ENCODE data around the gene GFRA1. TPM values are rescaled to one million over a fixed set of nuclear protein-coding genes. Genes with fewer than 3 reads are reported as not detected.

Gene GFRA1
- total and polyA plus RNA-seq, 11 donors: 0.76 to 18.6 (median 1.4) TPM

DNA sequence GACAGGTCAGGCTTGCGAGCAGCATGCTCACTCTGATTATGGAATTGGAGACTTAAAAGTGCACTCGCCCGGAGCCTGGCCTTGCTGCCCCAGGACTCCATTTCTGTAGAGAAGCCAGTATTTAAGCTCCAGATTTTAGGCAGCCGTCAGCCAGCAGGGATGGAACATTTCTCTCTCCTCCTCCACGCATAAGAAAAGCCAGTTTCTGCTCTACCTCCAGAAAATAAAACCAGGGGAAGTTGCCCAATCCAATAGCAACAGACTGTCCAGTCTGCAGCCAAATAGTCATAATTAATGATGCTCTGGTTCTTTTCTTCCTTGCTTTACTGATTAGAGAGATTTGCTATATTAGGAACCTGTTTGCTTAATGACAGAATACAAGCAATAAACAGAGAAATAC is 203.2 kb downstream of the GFRA1 start:
- peak overlapping the region in 1 of 12 donors; percentile 40 for H3K27ac ChIP-seq
- DNase-seq (no peak), ATAC-seq (no peak)
- 56 to 77% (median 73%) methylated on average over 5 of the region's 5 CpGs for WGBS, 4 donors
- H3K36me3 ChIP-seq: no peaks in the 10 kb centered on the region
- TF ChIP-seq POLR2A (IDR thresholded peaks at IDR 0.05): no peak
- TF ChIP-seq, protein P1, sequence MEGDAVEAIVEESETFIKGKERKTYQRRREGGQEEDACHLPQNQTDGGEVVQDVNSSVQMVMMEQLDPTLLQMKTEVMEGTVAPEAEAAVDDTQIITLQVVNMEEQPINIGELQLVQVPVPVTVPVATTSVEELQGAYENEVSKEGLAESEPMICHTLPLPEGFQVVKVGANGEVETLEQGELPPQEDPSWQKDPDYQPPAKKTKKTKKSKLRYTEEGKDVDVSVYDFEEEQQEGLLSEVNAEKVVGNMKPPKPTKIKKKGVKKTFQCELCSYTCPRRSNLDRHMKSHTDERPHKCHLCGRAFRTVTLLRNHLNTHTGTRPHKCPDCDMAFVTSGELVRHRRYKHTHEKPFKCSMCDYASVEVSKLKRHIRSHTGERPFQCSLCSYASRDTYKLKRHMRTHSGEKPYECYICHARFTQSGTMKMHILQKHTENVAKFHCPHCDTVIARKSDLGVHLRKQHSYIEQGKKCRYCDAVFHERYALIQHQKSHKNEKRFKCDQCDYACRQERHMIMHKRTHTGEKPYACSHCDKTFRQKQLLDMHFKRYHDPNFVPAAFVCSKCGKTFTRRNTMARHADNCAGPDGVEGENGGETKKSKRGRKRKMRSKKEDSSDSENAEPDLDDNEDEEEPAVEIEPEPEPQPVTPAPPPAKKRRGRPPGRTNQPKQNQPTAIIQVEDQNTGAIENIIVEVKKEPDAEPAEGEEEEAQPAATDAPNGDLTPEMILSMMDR (IDR thresholded peaks at IDR 0.05): no peak
- intact Hi-C loops (cut with DNase I): no loop called here
- no peaks in the 10 kb centered on the region for H3K9me3 ChIP-seq
- no peak overlapping the region for H3K4me3 ChIP-seq
- no peaks in the 10 kb centered on the region for H3K27me3 ChIP-seq
- H3K4me1 ChIP-seq: no peaks in the 10 kb centered on the region

DNA sequence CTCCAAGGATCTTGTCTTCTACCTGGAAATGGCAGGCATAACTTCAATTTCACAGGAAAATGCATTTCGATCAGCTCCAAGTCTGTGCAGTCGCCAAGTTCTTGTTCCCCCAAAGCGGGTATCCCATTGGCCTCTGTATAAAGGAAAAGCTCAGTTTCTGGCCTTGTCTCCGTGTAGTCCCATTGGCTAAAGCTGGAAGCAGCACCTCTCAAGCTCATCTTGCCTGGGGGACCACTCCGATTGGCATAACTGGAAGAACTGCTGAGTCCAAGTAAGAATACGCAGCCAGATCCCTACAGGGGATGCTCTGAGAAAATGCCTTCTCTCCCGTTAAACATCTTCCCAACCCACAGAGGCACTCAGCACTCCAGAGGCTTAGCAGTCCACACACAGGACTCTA is 205.2 kb downstream of the GFRA1 start:
- Histone ChIP-seq H3K27ac (no peak overlapping the region), H3K4me1 (no peaks in the 10 kb centered on the region), H3K27me3 (no peaks in the 10 kb centered on the region), H3K9me3 (no peaks in the 10 kb centered on the region), H3K4me3 (no peak overlapping the region), H3K36me3 (no peaks in the 10 kb centered on the region)
- intact Hi-C loops (cut with DNase I): no loop called here
- ATAC-seq (no peak), DNase-seq (no peak)
- 87 to 92% (median 91%) methylated on average over 7 of the region's 7 CpGs for WGBS, 4 donors
- TF ChIP-seq, protein P1 (IDR thresholded peaks at IDR 0.05): no peak
- TF ChIP-seq POLR2A (IDR thresholded peaks at IDR 0.05): no peak

DNA sequence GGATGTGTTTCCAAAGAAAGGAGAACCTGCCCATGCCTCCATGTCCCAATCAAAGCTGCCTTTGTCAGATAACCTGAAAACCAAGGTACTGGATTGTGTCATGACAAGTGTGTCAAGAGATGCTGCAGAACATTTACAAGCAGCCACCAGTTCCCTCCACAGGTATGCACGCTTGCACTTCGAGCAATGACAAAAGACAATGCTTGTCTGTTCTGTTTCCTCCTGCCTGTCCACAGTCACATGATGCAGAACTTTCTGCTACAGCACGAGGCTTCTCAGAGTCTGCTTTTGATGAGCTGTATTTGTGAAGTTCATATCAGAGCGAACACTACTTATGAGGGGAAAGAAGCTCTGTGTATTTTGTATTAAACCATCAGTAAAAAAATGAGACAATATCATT is 209.9 kb downstream of the GFRA1 start:
- H3K36me3 ChIP-seq: no peaks in the 10 kb centered on the region
- WGBS, 4 donors: 52 to 68% (median 64%) methylated on average over 4 of the region's 4 CpGs
- no peak overlapping the region for H3K4me3 ChIP-seq
- DNase-seq (no peak), ATAC-seq (no peak)
- H3K9me3 ChIP-seq: no peaks in the 10 kb centered on the region
- TF ChIP-seq, protein P1 (IDR thresholded peaks at IDR 0.05): no peak
- TF ChIP-seq POLR2A (IDR thresholded peaks at IDR 0.05): no peak
- H3K27me3 ChIP-seq: peaks cover 0 to 4% (median 0%) of the 10 kb centered on the region in 9 donors
- intact Hi-C loops (cut with DNase I): no loop called here
- no peaks in the 10 kb centered on the region for H3K4me1 ChIP-seq
- H3K27ac ChIP-seq: no peak overlapping the region

DNA sequence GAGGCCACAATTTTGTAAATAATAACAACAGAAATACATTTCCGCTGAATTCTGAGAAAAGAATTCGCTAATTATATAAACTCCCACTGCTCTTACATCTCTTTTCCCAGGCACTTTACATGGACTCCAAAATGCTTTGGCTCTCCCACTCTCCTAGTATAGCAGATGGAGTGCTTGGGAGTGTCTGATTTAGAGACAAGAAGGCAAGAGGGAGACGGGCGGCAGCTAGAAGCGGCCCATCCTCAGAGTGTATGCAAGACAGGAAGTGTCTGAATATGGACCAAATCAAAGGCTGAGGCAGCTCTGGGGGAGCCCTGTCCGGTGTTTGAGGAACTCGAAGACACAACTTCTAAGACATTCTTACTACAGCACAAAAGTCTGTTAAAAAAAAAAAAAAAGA is 212.1 kb downstream of the GFRA1 start:
- WGBS, 4 donors: 61 to 74% (median 69%) methylated on average over 7 of the region's 7 CpGs
- no peaks in the 10 kb centered on the region for H3K9me3 ChIP-seq
- H3K4me3 ChIP-seq: no peak overlapping the region
- H3K27ac ChIP-seq: no peak overlapping the region
- no peak for TF ChIP-seq POLR2A (IDR thresholded peaks at IDR 0.05)
- TF ChIP-seq, protein P1 (IDR thresholded peaks at IDR 0.05): no peak
- intact Hi-C loops (cut with DNase I): no loop called here
- H3K27me3 ChIP-seq: peaks cover 0 to 4% (median 0%) of the 10 kb centered on the region in 9 donors
- no peak for ATAC-seq
- no peaks in the 10 kb centered on the region for H3K36me3 ChIP-seq
- H3K4me1 ChIP-seq: no peaks in the 10 kb centered on the region
- DNase-seq: no peak
